ENCODE measurements around the gene LIMS1.
"Not testable (repeated sequence)": the region's sequence is repeated elsewhere in the genome, so short reads cannot be mapped to it uniquely, and the experiment has no call there.

The LIMS1 gene, protein sequence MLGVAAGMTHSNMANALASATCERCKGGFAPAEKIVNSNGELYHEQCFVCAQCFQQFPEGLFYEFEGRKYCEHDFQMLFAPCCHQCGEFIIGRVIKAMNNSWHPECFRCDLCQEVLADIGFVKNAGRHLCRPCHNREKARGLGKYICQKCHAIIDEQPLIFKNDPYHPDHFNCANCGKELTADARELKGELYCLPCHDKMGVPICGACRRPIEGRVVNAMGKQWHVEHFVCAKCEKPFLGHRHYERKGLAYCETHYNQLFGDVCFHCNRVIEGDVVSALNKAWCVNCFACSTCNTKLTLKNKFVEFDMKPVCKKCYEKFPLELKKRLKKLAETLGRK

GRCh38 chr2:108533832-108534583 lies at the start of gene LIMS1:
LIMS1 (plus strand) TSS chr2:108534470; CDS start chr2:108534563, 93 bp downstream.
- peak; percentile 84 to 85 for DNase-seq

GRCh38 chr2:108485253-108485652 lies 49.0 kb upstream of the LIMS1 start:
- DNase-seq, result no peak

GRCh38 chr2:108490506-108491122 lies 43.7 kb upstream of the LIMS1 start:
- no peak for DNase-seq

DNA sequence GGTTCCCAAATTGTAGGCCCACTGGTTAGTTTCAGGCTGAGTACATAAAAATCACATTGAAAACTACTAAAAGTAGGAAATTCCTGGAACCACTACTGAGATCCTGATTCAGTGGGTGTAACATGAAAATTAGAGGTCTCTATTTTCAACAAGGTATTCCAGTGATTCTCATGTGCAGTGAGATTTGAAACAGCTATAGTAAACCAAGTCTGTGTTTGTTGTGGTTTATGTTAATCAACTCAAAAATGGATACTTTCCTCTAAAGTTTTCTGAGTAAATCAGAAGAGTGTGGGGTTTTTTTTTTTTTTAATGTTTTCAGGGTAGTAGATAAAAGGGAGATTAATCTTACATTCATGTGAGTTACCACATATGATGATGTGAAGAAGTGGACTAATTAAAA lies 42.4 kb upstream of the LIMS1 start:
- no peak for DNase-seq

DNA sequence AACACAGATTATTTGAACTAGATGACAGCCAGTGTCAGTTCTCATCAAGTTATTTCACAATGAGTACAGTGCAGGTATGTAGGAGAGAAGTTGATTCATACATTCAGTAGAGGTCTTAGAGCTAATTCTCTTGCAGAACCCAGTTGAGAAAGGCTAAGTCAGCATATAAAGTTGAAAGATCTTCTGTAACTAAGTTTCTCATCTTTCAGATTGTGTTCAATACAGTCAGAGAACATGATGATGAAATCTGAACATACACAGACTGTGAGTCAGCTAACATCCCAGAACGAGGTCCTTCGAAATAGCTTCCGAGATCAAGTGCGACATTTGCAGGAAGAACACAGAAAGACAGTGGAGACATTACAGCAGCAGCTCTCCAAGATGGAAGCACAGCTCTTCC lies 41.9 kb upstream of the LIMS1 start:
- DNase-seq, result no peak

DNA sequence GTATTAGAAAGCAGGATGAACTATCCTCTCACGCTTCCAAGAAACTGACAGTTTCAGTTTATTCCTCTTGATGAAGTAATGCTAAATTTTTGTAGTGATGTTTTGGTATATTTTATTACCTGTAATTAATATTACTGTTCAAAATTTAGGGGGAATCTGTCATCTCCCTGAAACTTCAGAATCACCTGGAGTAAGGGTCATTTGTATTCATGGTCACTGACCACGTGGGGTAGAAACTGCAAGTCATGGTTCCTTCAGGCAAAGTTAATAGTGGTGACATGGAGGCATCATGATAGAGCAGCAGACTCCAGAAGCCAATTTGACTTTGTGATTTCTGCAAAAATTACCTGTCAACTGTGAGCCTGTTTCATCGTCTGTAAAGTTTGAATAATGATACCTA lies 38.1 kb upstream of the LIMS1 start:
- DNase-seq, result not testable (repeated sequence)

- DNase-seq, result not testable (repeated sequence)
Observed at GRCh38 chr2:108507620-108508019, 26.6 kb upstream of the LIMS1 start.

GRCh38 chr2:108512431-108512830 lies 21.8 kb upstream of the LIMS1 start:
- DNase-seq, result not testable (repeated sequence)

- DNase-seq, result not testable (repeated sequence)
Observed at GRCh38 chr2:108514478-108514877, 19.8 kb upstream of the LIMS1 start.

GRCh38 chr2:108524688-108525087 lies 9.6 kb upstream of the LIMS1 start:
- not testable (repeated sequence) for DNase-seq

GRCh38 chr2:108525258-108525657 lies 9.0 kb upstream of the LIMS1 start:
- not testable (repeated sequence) for DNase-seq

GRCh38 chr2:108531674-108532055 lies 2.6 kb upstream of the LIMS1 start:
- no peak for DNase-seq

DNA sequence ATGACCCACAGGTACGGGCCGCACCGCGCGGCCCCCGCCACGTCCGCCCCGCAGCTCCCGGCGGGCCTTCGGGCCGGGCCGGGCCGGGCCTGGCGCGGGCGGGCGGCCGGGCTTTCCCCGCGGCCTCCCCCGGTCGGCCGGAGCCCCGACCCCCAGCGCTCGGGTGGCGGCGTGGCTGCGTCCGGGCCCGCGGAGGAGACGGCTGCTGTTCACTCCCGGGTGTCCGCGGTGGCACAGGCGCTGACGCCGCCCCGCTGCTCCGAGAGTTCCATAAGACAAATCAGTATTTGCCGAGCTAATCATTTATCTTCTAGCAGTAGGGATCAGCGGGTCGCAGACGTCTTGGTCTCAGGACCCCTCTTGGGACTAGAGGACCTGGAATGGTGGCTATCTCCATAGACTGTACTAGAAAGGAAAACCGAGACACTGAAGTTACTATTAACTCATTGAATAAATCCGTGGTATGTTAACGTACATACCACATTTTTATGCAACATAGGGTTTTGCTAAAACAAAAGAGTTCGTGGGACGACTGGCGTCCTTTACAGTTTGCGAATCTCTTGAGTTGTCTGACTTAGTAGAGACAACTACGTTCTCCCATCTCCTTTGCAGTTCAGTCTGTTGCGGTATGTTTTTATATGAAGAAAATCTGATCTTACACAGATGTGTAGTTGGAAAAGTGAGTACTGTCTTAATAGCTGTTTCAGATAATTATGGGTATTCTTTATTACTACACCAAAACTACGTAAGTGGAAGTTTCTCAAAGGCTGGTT lies 500 bp downstream of the LIMS1 start:
- DNase-seq, result peak; percentile 18 to 46

- DNase-seq, result no peak
Observed at GRCh38 chr2:108535357-108535631, 1.0 kb downstream of the LIMS1 start.

DNA sequence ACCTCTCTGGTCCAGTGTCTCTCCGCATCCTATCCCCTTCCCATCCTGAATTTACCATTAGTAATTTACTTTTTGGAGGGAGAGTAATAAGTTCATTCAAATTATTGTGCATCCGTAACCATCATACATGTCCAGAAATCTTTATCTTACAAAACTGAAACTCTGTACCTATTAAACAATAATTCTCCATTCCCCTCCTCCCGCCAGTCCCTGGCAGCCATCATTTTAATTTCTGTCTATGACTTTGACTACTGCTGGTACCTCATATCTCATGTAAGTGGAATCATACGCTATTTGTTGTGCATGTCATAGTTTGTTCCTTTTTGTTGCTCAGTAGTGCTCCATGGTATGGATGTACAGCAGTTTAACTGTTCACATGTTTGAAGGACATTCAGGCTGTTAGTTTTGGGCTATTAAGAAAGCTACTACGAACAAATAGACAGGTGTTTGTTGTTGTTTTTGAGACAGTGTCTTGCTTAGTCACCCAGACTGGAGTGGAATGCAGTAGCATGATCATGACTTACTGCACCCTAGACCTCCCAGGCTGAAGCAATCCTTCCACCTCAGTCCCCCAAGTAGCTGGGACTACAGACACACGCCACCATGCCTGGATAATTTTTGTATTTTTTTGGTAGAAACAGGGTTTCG lies 2.0 kb downstream of the LIMS1 start:
- DNase-seq, result no peak

- DNase-seq, result no peak
Observed at GRCh38 chr2:108536911-108537310, 2.6 kb downstream of the LIMS1 start.

DNA sequence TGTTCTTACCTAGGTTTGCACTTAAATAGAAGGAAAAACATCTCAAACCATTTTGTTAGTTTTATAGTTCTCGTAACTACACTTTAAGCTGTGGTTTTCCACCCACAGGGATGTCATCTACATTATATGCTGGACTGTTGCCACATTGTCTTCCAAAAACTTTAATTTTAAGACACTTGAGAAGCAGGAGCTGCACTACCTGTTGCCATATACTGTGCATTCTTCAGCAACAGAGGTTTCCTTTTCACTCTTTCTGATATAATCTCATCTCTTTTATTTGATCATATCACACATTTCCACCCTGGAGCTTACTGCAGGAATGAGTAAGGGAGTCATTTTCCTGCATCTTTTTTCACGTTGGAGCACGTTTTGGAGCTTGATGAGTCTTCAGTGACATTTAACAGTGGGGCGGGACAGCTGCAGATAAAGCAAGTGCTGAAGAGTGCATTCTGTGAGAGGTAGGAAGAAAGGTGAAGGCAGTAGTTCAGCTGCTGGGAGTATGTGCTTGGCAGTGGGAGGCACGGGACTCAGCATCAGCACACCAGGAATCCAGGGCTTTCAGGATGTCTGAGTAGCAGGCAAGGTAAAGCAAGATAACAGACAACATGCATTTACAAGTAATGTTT lies 3.8 kb downstream of the LIMS1 start:
- DNase-seq, result no peak

GRCh38 chr2:108541451-108541850 lies 7.2 kb downstream of the LIMS1 start:
- no peak for DNase-seq

GRCh38 chr2:108542071-108542470 lies 7.8 kb downstream of the LIMS1 start:
- no peak for DNase-seq

DNA sequence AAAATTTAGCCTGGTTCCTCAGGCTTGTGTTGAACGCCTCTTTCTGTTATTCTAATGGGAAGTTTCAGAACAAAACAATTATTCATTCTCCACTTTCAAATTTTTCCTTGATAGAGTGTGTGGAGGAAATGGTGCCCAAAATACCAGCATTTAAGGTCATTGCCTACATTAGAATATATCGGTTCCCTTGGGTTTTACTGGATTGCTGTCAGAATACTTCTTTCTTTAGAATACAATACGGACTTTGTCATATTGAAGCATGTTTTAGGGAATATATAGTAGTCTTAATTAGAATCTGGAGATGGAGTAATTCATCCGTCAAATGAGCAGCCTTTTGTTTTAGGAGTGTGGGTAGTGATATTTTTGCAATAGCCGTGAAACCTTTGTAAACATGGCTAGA lies 13.3 kb downstream of the LIMS1 start:
- DNase-seq, result no peak

DNA sequence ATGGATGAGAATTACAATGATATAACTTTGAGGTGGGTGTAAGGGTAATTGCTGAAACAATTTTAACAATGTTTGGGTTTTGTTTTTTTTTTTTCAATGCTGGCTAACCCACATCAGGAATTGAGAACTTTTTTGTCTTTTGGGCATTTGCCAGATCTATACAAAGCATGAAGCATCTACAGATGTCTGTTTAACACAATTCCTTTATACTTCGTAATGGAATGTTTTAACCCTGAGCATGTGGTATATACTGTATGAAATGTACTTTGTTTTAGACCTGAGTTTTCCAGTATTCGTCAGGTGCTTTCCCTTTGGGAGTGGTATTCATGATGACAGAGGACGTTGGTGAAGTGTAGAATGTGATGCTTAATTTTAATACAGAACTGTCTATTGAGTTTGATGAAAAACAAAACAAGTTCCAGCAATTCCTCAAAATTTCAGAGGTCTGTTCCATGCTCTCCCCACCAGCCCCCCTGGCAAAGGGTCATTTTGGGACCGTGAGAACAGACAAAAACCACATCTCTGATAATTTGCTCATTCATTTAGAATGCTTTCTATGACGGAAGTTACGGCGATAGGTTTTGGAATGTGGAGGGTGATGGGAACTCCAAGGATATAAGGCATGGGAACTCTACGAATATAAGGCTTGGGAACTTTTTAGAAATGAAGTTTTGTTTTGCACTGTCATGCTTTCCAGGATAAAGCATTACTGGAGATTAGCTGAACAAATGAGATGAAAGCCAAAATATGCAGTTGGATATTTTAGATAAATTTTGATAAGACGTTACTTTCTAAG lies 14.1 kb downstream of the LIMS1 start:
- no peak for DNase-seq

Measured in NCI-H524 (cell line).